HCEC 1CT (cell line): ENCODE measurements around the gene PLGLB2.
"Not testable (repeated sequence)": the region's sequence is repeated elsewhere in the genome, so short reads cannot be mapped to it uniquely, and the experiment has no call there.

Source experiments
- DNase-seq: peaks from one replicate; pipeline ENCODE4 v3.0.0-alpha.2; 2017

The PLGLB2 gene

DNA sequence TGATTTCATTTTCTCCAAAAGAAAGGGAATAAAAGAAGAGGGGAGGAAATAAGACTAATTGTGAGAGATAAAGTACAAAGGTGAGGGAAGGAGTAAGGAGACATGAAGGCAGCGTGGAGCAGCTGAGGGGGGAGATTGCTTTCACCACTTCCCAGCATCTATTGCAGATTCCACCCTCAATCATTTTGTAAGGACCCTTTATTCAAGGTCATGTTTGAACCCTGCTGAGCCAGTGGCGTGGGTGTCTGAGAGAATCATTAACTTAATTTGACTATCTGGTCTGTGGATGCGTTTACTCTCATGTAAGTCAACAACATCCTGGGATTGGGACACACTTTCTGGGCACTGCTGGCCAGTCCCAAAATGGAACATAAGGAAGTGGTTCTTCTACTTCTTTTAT lies at the start of gene PLGLB2:
TSS of gene PLGLB2 (plus strand) at position 297 of the 400 bp plus-strand sequence. CDS start at position 364, 67 bp downstream.
- not testable (repeated sequence) for DNase-seq

GRCh38 chr2:87704572-87705323 lies 43.1 kb upstream of the PLGLB2 start:
- not testable (repeated sequence) for DNase-seq

DNA sequence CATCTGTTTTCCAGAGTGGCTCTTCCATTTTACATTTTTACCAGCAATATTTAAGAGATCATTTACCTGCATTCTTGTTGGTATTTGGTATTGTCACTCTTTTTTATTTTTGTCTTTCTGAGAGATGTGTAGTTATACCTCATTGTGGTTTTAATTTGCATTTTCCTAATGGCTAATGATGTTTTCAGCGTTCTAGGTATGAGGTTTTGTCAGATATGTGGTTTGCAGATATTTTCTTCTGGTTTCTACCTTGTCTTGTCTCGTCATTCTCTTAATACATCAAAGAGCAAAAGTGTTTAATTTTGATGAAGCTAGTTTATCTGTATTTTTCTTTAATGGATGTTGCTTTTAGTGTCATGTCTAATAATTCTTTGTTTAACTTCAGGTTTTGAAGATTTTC lies 39.5 kb upstream of the PLGLB2 start:
- not testable (repeated sequence) for DNase-seq

DNA sequence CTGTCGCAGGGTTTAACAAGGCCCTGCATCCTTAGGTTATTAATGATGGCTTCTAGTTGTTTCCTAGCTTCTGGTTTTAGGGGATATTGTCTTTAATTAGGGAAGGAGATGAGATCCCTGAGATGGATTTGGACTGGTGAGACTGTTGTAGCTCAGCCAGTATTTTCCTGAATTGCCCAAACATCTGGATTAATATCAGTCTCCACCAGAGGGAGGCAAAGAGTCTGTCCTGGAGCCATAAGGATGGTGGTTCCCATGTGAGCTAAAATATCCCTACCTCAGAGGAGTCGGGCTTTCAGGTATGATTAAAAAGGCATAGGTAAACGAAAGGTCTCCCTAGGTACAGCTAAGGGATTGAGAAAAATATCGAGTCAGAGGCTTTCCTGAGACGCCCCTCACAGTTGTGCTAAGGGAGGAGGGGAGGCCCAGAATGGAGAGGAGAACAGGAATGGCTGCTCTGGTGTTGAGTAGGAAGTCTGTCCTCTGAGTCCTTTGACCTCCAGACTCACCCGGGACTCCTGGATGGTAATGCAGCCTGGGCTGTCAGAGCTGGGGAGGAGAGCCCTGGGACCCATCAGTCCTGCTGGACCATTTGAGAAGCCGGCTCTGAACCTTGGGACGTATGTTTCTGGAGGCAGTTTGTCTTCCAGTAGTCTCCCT lies 19.8 kb upstream of the PLGLB2 start:
- DNase-seq = not testable (repeated sequence)

DNA sequence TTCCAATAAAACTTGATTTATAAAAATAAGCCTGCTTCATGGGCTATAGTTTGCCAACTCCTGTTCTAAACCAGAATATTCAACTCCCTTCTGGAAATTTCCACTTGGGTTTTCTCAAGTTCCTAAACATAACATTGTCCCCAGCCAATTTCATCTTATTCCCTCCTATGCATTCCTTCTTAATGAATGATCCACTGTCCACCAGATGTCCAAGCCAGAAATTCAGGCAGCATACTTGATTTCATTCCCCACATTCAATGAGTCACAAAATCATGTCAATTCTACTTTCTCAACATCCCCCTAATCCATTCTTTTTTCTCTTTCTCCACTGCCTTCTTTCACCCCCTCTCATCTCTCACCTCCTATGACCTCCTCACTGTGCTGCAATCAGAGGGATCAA lies 7.0 kb upstream of the PLGLB2 start:
- not testable (repeated sequence) for DNase-seq

- not testable (repeated sequence) for DNase-seq
Observed at GRCh38 chr2:87742393-87743108, 5.3 kb upstream of the PLGLB2 start.

DNA sequence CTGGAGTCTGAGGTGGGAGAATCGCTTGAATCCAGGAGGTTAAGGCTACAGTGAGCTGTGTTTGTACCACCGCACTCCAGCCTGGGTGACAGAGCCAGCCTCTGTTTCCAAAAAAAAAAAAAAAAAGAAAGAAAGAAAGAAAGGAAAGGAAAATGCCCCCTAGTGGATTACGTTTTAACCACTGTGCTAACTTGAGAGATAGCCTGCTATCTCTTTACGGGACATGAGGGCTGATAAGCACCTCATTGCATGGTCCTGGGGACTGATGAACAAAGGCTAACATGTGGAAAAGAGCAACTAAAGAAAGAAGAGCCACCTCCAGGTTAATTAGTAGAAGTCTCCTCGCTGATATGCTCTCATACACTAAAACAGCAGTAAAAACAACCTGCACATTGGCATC lies 4.2 kb upstream of the PLGLB2 start:
- not testable (repeated sequence) for DNase-seq

DNA sequence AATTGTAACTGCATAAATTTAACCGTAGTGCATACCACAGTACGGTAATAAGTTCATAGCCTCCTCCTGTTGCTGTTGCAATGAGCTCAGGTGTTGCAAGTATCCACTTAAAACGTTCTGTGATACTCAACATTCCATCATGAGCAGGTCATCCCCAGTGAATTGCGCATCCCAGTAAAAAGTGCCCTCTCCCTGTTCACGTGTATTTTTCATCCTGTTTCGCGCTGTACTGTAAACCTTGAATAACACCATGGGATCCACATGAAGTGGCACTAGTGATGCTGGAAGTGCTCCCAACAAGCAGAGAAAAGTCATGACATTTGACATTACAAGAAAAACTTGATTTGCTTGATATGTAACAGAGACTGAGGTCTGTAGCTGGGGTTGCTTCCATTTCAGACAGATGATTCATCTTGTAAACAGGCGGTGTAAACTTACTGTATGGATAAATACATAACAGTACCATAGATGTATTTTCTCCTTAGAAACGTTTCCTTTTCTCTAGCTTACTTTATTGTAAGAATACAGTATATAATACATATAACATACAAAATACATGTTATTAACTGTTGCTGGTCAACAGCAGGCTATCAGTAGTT lies 2.4 kb upstream of the PLGLB2 start:
- not testable (repeated sequence) for DNase-seq

- not testable (repeated sequence) for DNase-seq
Observed at GRCh38 chr2:87748524-87748923, 637 bp downstream of the PLGLB2 start.

GRCh38 chr2:87750560-87750959 lies 2.7 kb downstream of the PLGLB2 start:
- DNase-seq = not testable (repeated sequence)

GRCh38 chr2:87754759-87755158 lies 6.9 kb downstream of the PLGLB2 start:
- DNase-seq = not testable (repeated sequence)
